ENCODE data around the gene TPM4. TPM values are rescaled to one million over a fixed set of nuclear protein-coding genes. Genes with fewer than 3 reads are reported as not detected.

The TPM4 gene
- total RNA-seq, 1 donor from 2014 or later, result 582 TPM

- TF ChIP-seq CTCF (IDR thresholded peaks at IDR 0.05; ENCODE audit: unreplicated experiment), result no peak
- no peaks in the 10 kb centered on the region for H3K27me3 Mint-ChIP-seq (ENCODE audit: low read depth)
- peaks cover 32% of the 10 kb centered on the region for H3K4me1 Mint-ChIP-seq
- no peaks in the 10 kb centered on the region for H3K9me3 Mint-ChIP-seq
- peaks cover 54% of the 10 kb centered on the region for H3K36me3 Mint-ChIP-seq
- no peak for DNase-seq (ENCODE audit: low spot score in 2 of 2, unreplicated experiment in 2 of 2)
- peak overlapping the region; percentile 96 for H3K27ac Mint-ChIP-seq
- H3K4me3 Mint-ChIP-seq, result peak overlapping the region; percentile 0
Measured at GRCh38 chr19:16088351-16089009, 12.2 kb downstream of the TPM4 start.

- H3K27ac Mint-ChIP-seq, result peak overlapping the region; percentile 96
- H3K9me3 Mint-ChIP-seq, result no peaks in the 10 kb centered on the region
- peaks cover 34% of the 10 kb centered on the region for H3K4me1 Mint-ChIP-seq
- no peaks in the 10 kb centered on the region for H3K27me3 Mint-ChIP-seq (ENCODE audit: low read depth)
- TF ChIP-seq CTCF (IDR thresholded peaks at IDR 0.05; ENCODE audit: unreplicated experiment), result no peak
- peak overlapping the region; percentile 0 for H3K4me3 Mint-ChIP-seq
- no peak for DNase-seq (ENCODE audit: low spot score in 2 of 2, unreplicated experiment in 2 of 2)
- H3K36me3 Mint-ChIP-seq, result peaks cover 56% of the 10 kb centered on the region
Measured at GRCh38 chr19:16089010-16089846, 12.9 kb downstream of the TPM4 start.

GRCh38 chr19:16091546-16092475 is 15.5 kb downstream of the TPM4 start:
- Mint-ChIP-seq H3K36me3 (peaks cover 55% of the 10 kb centered on the region), H3K27me3 (ENCODE audit: low read depth) (no peaks in the 10 kb centered on the region), H3K4me1 (peaks cover 44% of the 10 kb centered on the region), H3K9me3 (no peaks in the 10 kb centered on the region), H3K4me3 (no peak overlapping the region), H3K27ac (peak overlapping the region; percentile 72)
- no peak for TF ChIP-seq CTCF (IDR thresholded peaks at IDR 0.05; ENCODE audit: unreplicated experiment)
- DNase-seq (ENCODE audit: low spot score in 2 of 2, unreplicated experiment in 2 of 2), result no peak

GRCh38 chr19:16094360-16095070 is 18.2 kb downstream of the TPM4 start:
- peaks cover 60% of the 10 kb centered on the region for H3K36me3 Mint-ChIP-seq
- H3K9me3 Mint-ChIP-seq, result no peaks in the 10 kb centered on the region
- H3K27me3 Mint-ChIP-seq (ENCODE audit: low read depth), result no peaks in the 10 kb centered on the region
- H3K4me3 Mint-ChIP-seq, result no peak overlapping the region
- DNase-seq (ENCODE audit: low spot score in 2 of 2, unreplicated experiment in 2 of 2), result no peak
- TF ChIP-seq CTCF (IDR thresholded peaks at IDR 0.05; ENCODE audit: unreplicated experiment), result no peak
- peak overlapping the region; percentile 85 for H3K27ac Mint-ChIP-seq
- H3K4me1 Mint-ChIP-seq, result peaks cover 37% of the 10 kb centered on the region

- Mint-ChIP-seq H3K9me3 (no peaks in the 10 kb centered on the region), H3K36me3 (peaks cover 63% of the 10 kb centered on the region), H3K4me3 (no peak overlapping the region), H3K27me3 (ENCODE audit: low read depth) (no peaks in the 10 kb centered on the region), H3K27ac (peak overlapping the region; percentile 85), H3K4me1 (peaks cover 34% of the 10 kb centered on the region)
- no peak for DNase-seq (ENCODE audit: low spot score in 2 of 2, unreplicated experiment in 2 of 2)
- TF ChIP-seq CTCF (IDR thresholded peaks at IDR 0.05; ENCODE audit: unreplicated experiment), result no peak
Measured at GRCh38 chr19:16095071-16095571, 18.8 kb downstream of the TPM4 start.
